K562 (cell line): ENCODE data around the gene BFSP1. TPM values are rescaled to one million over a fixed set of nuclear protein-coding genes. Genes with fewer than 3 reads are reported as not detected.

Source experiments
- ATAC-seq: fragments of 200-7000 bp; cut with Tn5 transposase; 3 replicates; pipeline ENCODE4 v1.9.1; 2020; ENCODE audit warnings: moderate library complexity
- BruUV-seq: library from RNA; stranded (reverse); fragments of 400-500 nt; replicated peaks from 2 replicates; lab custom pipeline; 2021; lab: Mats Ljungman, UMichigan
- CTCF ChIA-PET: fragments of 300-600 bp; formaldehyde crosslinking; extraction: SDS; loops from one replicate; lab custom pipeline; 2021; ENCODE audit warnings: low intra/inter-chr PET ratio; lab: Yijun Ruan, JAX
- POLR2A ChIA-PET: fragments of 300-600, 350-650 bp; sonication (Branson Sonifier 250); formaldehyde crosslinking; extraction: SDS; loops from one replicate; lab custom pipeline; 2021; ENCODE audit warnings: antibody characterized with exemption, inconsistent platforms; lab: Yijun Ruan, JAX
- DNase-seq, 4 experiments: peaks; one replicate each; pipeline versions ENCODE4 v3.0.0 to v3.0.0-alpha.2; 2011 to 2018; ENCODE audit warnings: low spot score in 3 of 4, mixed read lengths in 3 of 4; ENCODE audit errors: extremely low read depth in 1 of 4
- FAIRE-seq: peaks from 2 replicates; lab custom pipeline; 2011; peaks lifted over from hg19 to GRCh38; lab: Jason Lieb, UNC
- H2AFZ ChIP-seq: 2 replicates; pipeline ENCODE4 v1.6.0; 2011; ENCODE audit warnings: low read depth, low read length, control low read depth, inconsistent platforms
- H3K27ac ChIP-seq: fragments of 200-600 bp; 3 replicates; pipeline ENCODE4 v1.8.0; 2011; ENCODE audit warnings: low read depth, mild to moderate bottlenecking, control low read depth, inconsistent platforms, low read length, moderate library complexity, mixed read lengths; ENCODE audit errors: extremely low read depth
- H3K27me3 ChIP-seq, 2 experiments: fragments of 300-600 bp in 1 of 2; 2 replicates in 1 of 2; 3 replicates in 1 of 2; pipeline versions ENCODE4 v1.6.0 to v1.8.0; 2011; ENCODE audit warnings: inconsistent platforms in 2 of 2, low read length in 2 of 2, mild to moderate bottlenecking in 1 of 2, mixed read lengths in 1 of 2, moderate library complexity in 1 of 2; ENCODE audit not compliant: control insufficient read depth in 2 of 2, insufficient read depth in 2 of 2
- H3K36me3 ChIP-seq: fragments of 300-600 bp; 3 replicates; pipeline ENCODE4 v1.8.0; 2011; ENCODE audit warnings: mild to moderate bottlenecking, low read length, inconsistent platforms; ENCODE audit not compliant: control insufficient read depth, insufficient read depth
- H3K4me1 ChIP-seq, 2 experiments: fragments of 200-600 bp in 1 of 2; replicated peaks in 1 of 2; 2 replicates in 1 of 2; 3 replicates in 1 of 2; pipeline versions ENCODE4 v1.5.1 to v1.8.0; 2011; ENCODE audit warnings: inconsistent platforms in 2 of 2, low read length in 2 of 2, mild to moderate bottlenecking in 1 of 2, mixed read lengths in 1 of 2, moderate library complexity in 1 of 2; ENCODE audit not compliant: control insufficient read depth in 2 of 2, insufficient read depth in 2 of 2
- H3K4me2 ChIP-seq: 2 replicates; pipeline ENCODE4 v1.6.1; 2011; ENCODE audit warnings: low read length, control low read depth, inconsistent platforms, mixed read lengths; ENCODE audit not compliant: insufficient read depth
- H3K4me3 ChIP-seq: fragments of 200-600 bp; sonication (generic), shearing (Covaris generic); 2 replicates; pipeline ENCODE4 v1.5.1; 2016; ENCODE audit warnings: control low read depth, inconsistent platforms
- H3K79me2 ChIP-seq: fragments of 200-600 bp; 3 replicates; pipeline ENCODE4 v1.8.0; 2011; ENCODE audit warnings: low read length, inconsistent platforms; ENCODE audit not compliant: control insufficient read depth, insufficient read depth
- H3K9ac ChIP-seq, 2 experiments: 2 replicates each; pipeline versions ENCODE4 v1.6.0 to v1.6.1; 2011; ENCODE audit warnings: low read depth in 2 of 2, low read length in 2 of 2, control low read depth in 1 of 2, inconsistent platforms in 1 of 2, mild to moderate bottlenecking in 1 of 2, mixed read lengths in 1 of 2; ENCODE audit not compliant: insufficient read depth in 1 of 2
- H3K9me1 ChIP-seq: one replicate; pipeline ENCODE4 v1.6.0; 2011; ENCODE audit warnings: inconsistent platforms, mild to moderate bottlenecking, low read length, moderate library complexity; ENCODE audit not compliant: control insufficient read depth, insufficient read depth
- H3K9me3 ChIP-seq: replicated peaks from 2 replicates; pipeline ENCODE4 v1.5.1; 2011; ENCODE audit warnings: low read depth, low read length, inconsistent platforms; ENCODE audit not compliant: control insufficient read depth, insufficient read depth
- H4K20me1 ChIP-seq: replicated peaks from 2 replicates; pipeline ENCODE4 v1.6.1; 2011; ENCODE audit warnings: low read length, inconsistent platforms, mixed read lengths; ENCODE audit not compliant: control insufficient read depth, insufficient read depth
- BDP1 ChIP-seq: IDR thresholded peaks from 3 replicates; pipeline ENCODE4 v1.6.1; 2011; ENCODE audit not compliant: insufficient read length, insufficient read depth
- CREB1 ChIP-seq, 2 experiments: sonication (generic) in 1 of 2; formaldehyde crosslinking in 1 of 2; IDR thresholded peaks; 2 replicates each; pipeline versions ENCODE4 v1.6.1 to v1.8.0; 2012 to 2022; ENCODE audit warnings: inconsistent platforms in 1 of 2, mild to moderate bottlenecking in 1 of 2, missing genetic modification reagents in 1 of 2, moderate library complexity in 1 of 2
- FOXJ3 ChIP-seq: sonication (generic); formaldehyde crosslinking; IDR thresholded peaks from 2 replicates; pipeline ENCODE4 v1.4.0; 2020; ENCODE audit warnings: mild to moderate bottlenecking, missing genetic modification reagents
- MCM5 ChIP-seq: fragments of 450-650 bp; IDR thresholded peaks from 2 replicates; pipeline ENCODE4 v1.6.1; 2016; ENCODE audit warnings: low read depth
- MECOM ChIP-seq: fragments of 250-450 bp; sonication (Bioruptor Pico); IDR thresholded peaks from 2 replicates; pipeline ENCODE4 v1.8.0; 2022; ENCODE audit warnings: inconsistent platforms
- NCOA6 ChIP-seq: fragments of 450-650 bp; IDR thresholded peaks from 2 replicates; pipeline ENCODE4 v1.6.1; 2017; ENCODE audit warnings: mild to moderate bottlenecking
- POLR2H ChIP-seq: IDR thresholded peaks from 2 replicates; pipeline ENCODE4 v1.6.1; 2016; ENCODE audit warnings: missing genetic modification characterization, low read depth, mild to moderate bottlenecking, control low read depth, missing compliant biosample characterization, moderate library complexity
- SP2 ChIP-seq: IDR thresholded peaks from 2 replicates; pipeline ENCODE4 v1.6.1; 2011; ENCODE audit warnings: mild to moderate bottlenecking, low read depth, low read length, moderate library complexity; ENCODE audit not compliant: poor library complexity, severe bottlenecking; ENCODE audit errors: extremely low read depth
- SREBF1 ChIP-seq: fragments of 150-350 bp; IDR thresholded peaks from 2 replicates; pipeline ENCODE4 v1.6.1; 2014; ENCODE audit warnings: antibody characterized with exemption, low read depth, low read length, borderline replicate concordance
- SRSF7 ChIP-seq: fragments of 200-400 bp; formaldehyde crosslinking; optimal IDR thresholded peaks from 2 replicates; pipeline ENCODE3; 2017; ENCODE audit warnings: mild to moderate bottlenecking, low read depth, low read length
- TCF7 ChIP-seq: sonication (generic); IDR thresholded peaks from 2 replicates; pipeline ENCODE4 v1.6.1; 2016; ENCODE audit warnings: antibody characterized with exemption, borderline replicate concordance
- TSC22D4 ChIP-seq: fragments of 450-650 bp; IDR thresholded peaks from 2 replicates; pipeline ENCODE4 v1.6.1; 2016; ENCODE audit warnings: missing genetic modification characterization, missing biosample characterization, control low read depth
- ZKSCAN1 ChIP-seq: fragments of 150-350 bp; IDR thresholded peaks from 2 replicates; pipeline ENCODE4 v1.6.1; 2016; ENCODE audit warnings: low read depth, low read length
- WGBS: fragments of 100-300 bp; shearing (Covaris generic); methylation state at CpG from one replicate; pipeline ENCODE4 v1.1.6; 2016; ENCODE audit warnings: low coverage, mixed read lengths; ENCODE audit not compliant: insufficient coverage; ENCODE audit errors: missing lambda C conversion rate; 5-methylcytosine and 5-hydroxymethylcytosine counted together
- in situ Hi-C: fragments of 300-500 bp; cut with MboI; formaldehyde crosslinking; loops from 4 replicates; pipeline ENCODE4 v1.15.0; 2018; ENCODE audit warnings: inconsistent platforms, mixed read lengths
- intact Hi-C: fragments of 100-400 bp; cut with micrococcal nuclease; formaldehyde crosslinking; loops from 2 replicates; pipeline ENCODE4 v1.14.2; 2022
- polyA plus RNA-seq, 8 experiments: library from polyadenylated mRNA; depleted of rRNA in 4 of 8; stranded (reverse) in 5 of 8; unstranded in 3 of 8; fragments of >200 nt; fragmentation: Nextera tagmentation in 2 of 8; fragmentation: Illumina TruSeq in 1 of 8; extraction: Ambion mirVana in 2 of 8; extraction: Trizol in 1 of 8; gene quantifications; 2 replicates each; pipeline versions ENCODE4 v1.2.1 to v1.2.3, GENCODE V29; 2011 to 2014; ENCODE audit warnings: inconsistent platforms in 1 of 8, missing spikeins in 1 of 8
- total RNA-seq, 7 experiments: library from RNA; depleted of rRNA in 6 of 7; stranded (reverse); fragments of >200 nt in 6 of 7; fragmentation: Illumina TruSeq in 2 of 7; extraction: Trizol in 2 of 7; gene quantifications; 2 replicates each; pipeline versions ENCODE4 v1.2.1 to v1.2.3, GENCODE V29; 2011 to 2021; ENCODE audit warnings: low replicate concordance in 1 of 7
- TF ChIP-seq, protein P1 (sequence below): sonication (generic); formaldehyde crosslinking; IDR thresholded peaks from 2 replicates; pipeline ENCODE4 v1.5.0; 2020; ENCODE audit warnings: missing genetic modification reagents
- TF ChIP-seq, protein P2 (sequence below): fragments of 450-650 bp; IDR thresholded peaks from one replicate; pipeline ENCODE4 v1.6.1; 2018; ENCODE audit warnings: mild to moderate bottlenecking, moderate library complexity; ENCODE audit not compliant: partially characterized antibody

Gene BFSP1
- total and polyA plus RNA-seq, 9 of the 15 experiments (the other 6 are each of a cell fraction or from before 2014, with no cell fraction given), result 0.09 to 0.86 (median 0.40) TPM

DNA sequence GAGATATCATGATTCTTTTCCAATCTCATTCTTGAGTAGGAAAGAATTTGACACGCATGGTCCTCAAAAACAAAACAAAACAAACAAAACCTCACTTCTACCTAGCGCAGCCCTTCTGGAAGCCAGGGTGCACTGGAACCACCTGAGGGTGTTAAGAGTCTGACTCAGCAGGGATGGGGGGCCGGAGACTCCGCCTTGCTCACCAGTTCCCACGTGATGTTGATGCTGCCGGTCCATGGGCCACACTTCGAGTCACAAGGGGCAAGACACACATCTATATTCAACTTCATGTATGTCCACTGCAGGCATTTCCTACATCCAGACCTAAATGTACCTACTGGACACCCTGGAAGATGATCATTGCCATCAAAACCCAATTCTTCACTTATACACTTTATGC lies 30.4 kb downstream of the BFSP1 start:
- 3% methylated on average over 6 of the region's 7 CpGs for WGBS
- Histone ChIP-seq H3K36me3 (no peaks in the 10 kb centered on the region), H2AFZ (no peak overlapping the region), H3K4me1 (peaks cover 0 to 15% of the 10 kb centered on the region in 2 experiments; a peak in 3 of 5 replicates), H3K27ac (no peak overlapping the region), H3K9me3 (no peaks in the 10 kb centered on the region), H4K20me1 (no peaks in the 10 kb centered on the region), H3K79me2 (no peaks in the 10 kb centered on the region)
- ATAC-seq, result no peak
- CTCF ChIA-PET, result no interaction called here
- no peak for FAIRE-seq
- in situ Hi-C loops, result loop anchor here (25.0 kb wide), 1 partner anchor 786 kb away; the partner anchor contains the start of gene ZNF133
- no TSS peak for BruUV-seq
- intact Hi-C loops, result loop anchor here (10.0 kb wide), 2 partner anchors 494 to 774 kb away; no protein-coding TSS in a partner anchor
- no peak for TF ChIP-seq CREB1 (IDR thresholded peaks at IDR 0.05)
- no peak for TF ChIP-seq CREB1 (CRISPR knock-in tag; IDR thresholded peaks at IDR 0.05)
- TF ChIP-seq, protein P1, sequence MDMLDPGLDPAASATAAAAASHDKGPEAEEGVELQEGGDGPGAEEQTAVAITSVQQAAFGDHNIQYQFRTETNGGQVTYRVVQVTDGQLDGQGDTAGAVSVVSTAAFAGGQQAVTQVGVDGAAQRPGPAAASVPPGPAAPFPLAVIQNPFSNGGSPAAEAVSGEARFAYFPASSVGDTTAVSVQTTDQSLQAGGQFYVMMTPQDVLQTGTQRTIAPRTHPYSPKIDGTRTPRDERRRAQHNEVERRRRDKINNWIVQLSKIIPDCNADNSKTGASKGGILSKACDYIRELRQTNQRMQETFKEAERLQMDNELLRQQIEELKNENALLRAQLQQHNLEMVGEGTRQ (CRISPR knock-in tag), result peak; percentile 27; the same call in 1 of the 2 replicates
- TF ChIP-seq, all 486 proteins: peak for 1
- H3K4me3 ChIP-seq, result no peak overlapping the region
- H3K27me3 ChIP-seq, result peaks cover 7 to 25% of the 10 kb centered on the region in 2 experiments; a peak in 4 of 5 replicates
- H3K4me2 ChIP-seq, result no peak overlapping the region
- peak in 1 of 4 experiments; percentile 14 for DNase-seq
- H3K9ac ChIP-seq, result no peak overlapping the region
- H3K9me1 ChIP-seq, result no peaks in the 10 kb centered on the region
- POLR2A ChIA-PET, result no interaction called here

DNA sequence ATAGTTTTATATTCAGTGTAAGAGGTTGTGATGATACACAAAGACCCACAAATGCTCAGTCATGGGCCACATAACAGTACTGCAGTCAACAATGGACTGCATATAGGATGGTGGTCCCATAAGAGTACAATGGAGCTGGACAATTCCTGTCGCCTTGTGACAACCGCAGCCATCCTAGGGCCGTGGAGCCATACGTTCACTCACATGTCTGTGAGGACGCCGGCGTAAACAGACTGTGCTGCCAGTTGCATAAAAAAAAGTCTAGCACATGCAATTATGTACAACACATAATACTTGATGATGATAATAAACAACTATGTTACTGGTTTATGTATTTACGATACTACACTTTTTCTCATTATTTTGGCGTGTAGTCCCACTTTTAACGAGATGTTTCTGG lies 30.9 kb downstream of the BFSP1 start:
- no peaks in the 10 kb centered on the region for H3K36me3 ChIP-seq
- ChIA-PET CTCF (no interaction called here), POLR2A (no interaction called here)
- in situ Hi-C loops, result loop anchor here (25.0 kb wide), 1 partner anchor 787 kb away; the partner anchor contains the start of gene ZNF133
- no peaks in the 10 kb centered on the region for H3K9me1 ChIP-seq
- H3K4me2 ChIP-seq, result no peak overlapping the region
- intact Hi-C loops, result loop anchor here (10.0 kb wide), 2 partner anchors 495 to 775 kb away; no protein-coding TSS in a partner anchor
- no peaks in the 10 kb centered on the region for H3K9me3 ChIP-seq
- no peak for FAIRE-seq
- H3K4me3 ChIP-seq, result no peak overlapping the region
- no peak overlapping the region for H3K27ac ChIP-seq
- peaks cover 7 to 30% of the 10 kb centered on the region in 2 experiments; a peak in 4 of 5 replicates for H3K27me3 ChIP-seq
- 20% methylated on average over 10 of the region's 10 CpGs for WGBS
- no peaks in the 10 kb centered on the region for H4K20me1 ChIP-seq
- no peaks in the 10 kb centered on the region for H3K79me2 ChIP-seq
- BruUV-seq, result no TSS peak
- H3K4me1 ChIP-seq, result peaks cover 0 to 9% of the 10 kb centered on the region in 2 experiments; a peak in 3 of 5 replicates
- H3K9ac ChIP-seq, result no peak overlapping the region
- no peak for DNase-seq
- H2AFZ ChIP-seq, result no peak overlapping the region
- ATAC-seq, result no peak
- TF ChIP-seq MCM5 (no peak), FOXJ3 (CRISPR knock-in tag) (no peak), MECOM (no peak), POLR2H (no peak), NCOA6 (no peak), TCF7 (no peak), BDP1 (no peak), TSC22D4 (no peak), SP2 (no peak), ZKSCAN1 (no peak), SRSF7 (no peak), SREBF1 (no peak)
- TF ChIP-seq, protein P2, sequence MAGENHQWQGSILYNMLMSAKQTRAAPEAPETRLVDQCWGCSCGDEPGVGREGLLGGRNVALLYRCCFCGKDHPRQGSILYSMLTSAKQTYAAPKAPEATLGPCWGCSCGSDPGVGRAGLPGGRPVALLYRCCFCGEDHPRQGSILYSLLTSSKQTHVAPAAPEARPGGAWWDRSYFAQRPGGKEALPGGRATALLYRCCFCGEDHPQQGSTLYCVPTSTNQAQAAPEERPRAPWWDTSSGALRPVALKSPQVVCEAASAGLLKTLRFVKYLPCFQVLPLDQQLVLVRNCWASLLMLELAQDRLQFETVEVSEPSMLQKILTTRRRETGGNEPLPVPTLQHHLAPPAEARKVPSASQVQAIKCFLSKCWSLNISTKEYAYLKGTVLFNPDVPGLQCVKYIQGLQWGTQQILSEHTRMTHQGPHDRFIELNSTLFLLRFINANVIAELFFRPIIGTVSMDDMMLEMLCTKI, result no peak
